Stomach (tissue), 4 donors: ENCODE measurements around the gene CDH5.

Experiments
- EP300 ChIP-seq: sonication (generic); formaldehyde crosslinking; IDR thresholded peaks from one replicate; pipeline ENCODE4 v1.6.1; 2017; ENCODE audit warnings: antibody characterized with exemption
- POLR2A ChIP-seq, 4 donors: fragments of 450-650 bp; IDR thresholded peaks; one replicate each; pipeline ENCODE4 v1.6.1; 2016; ENCODE audit warnings: antibody characterized with exemption in 4 of 4, control low read depth in 2 of 4, mild to moderate bottlenecking in 1 of 4, moderate library complexity in 1 of 4
- TF ChIP-seq, protein P1 (sequence below), 7 experiments: fragments of 450-650 bp in 4 of 7; fragments of 200-600 bp in 3 of 7; sonication (generic) in 3 of 7; IDR thresholded peaks; one replicate each; pipeline ENCODE4 v1.5.1; 2016 to 2019; ENCODE audit warnings: antibody characterized with exemption in 7 of 7, control low read depth in 2 of 7, mild to moderate bottlenecking in 1 of 7

DNA sequence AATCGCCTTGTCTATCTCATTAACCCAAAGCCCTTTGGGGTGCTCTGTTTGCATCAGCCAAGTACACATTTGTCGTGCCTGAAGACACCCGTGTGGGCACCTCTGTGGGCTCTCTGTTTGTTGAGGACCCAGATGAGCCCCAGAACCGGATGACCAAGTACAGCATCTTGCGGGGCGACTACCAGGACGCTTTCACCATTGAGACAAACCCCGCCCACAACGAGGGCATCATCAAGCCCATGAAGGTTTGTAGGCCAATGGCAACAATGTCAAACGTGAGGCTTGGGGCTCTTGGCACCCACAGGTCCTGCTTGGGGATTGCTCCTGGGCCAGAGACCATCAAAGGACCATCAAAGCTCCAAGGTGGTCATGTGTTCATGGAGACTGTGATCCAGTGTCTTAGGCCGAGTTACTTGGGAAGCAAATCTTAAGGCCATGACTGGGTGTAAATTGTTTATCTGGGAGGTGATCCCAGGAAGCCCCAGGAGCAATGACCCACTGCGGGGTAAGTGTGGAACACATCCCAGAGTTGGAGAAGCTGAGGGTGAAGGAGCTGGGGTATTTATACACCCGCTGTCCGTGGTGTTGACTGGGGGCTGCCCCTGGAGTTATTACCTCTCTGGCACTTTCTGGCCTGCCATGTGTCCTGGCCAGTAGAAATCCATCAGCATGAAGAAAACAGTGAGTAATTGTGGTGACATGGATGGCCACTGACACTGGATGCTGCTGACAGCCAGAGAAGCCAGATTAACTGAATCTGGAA, 24.0 kb downstream of the CDH5 start:
- TF ChIP-seq, protein P1, sequence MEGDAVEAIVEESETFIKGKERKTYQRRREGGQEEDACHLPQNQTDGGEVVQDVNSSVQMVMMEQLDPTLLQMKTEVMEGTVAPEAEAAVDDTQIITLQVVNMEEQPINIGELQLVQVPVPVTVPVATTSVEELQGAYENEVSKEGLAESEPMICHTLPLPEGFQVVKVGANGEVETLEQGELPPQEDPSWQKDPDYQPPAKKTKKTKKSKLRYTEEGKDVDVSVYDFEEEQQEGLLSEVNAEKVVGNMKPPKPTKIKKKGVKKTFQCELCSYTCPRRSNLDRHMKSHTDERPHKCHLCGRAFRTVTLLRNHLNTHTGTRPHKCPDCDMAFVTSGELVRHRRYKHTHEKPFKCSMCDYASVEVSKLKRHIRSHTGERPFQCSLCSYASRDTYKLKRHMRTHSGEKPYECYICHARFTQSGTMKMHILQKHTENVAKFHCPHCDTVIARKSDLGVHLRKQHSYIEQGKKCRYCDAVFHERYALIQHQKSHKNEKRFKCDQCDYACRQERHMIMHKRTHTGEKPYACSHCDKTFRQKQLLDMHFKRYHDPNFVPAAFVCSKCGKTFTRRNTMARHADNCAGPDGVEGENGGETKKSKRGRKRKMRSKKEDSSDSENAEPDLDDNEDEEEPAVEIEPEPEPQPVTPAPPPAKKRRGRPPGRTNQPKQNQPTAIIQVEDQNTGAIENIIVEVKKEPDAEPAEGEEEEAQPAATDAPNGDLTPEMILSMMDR (IDR thresholded peaks at IDR 0.05): no peak
- TF ChIP-seq POLR2A (IDR thresholded peaks at IDR 0.05) (no peak), EP300 (no peak)
